Measurements from ENCODE around the gene CATSPERD. TPM values are rescaled to one million over a fixed set of nuclear protein-coding genes. Genes with fewer than 3 reads are reported as not detected.
"Not testable (repeated sequence)": the region's sequence is repeated elsewhere in the genome, so short reads cannot be mapped to it uniquely, and the experiment has no call there.

CATSPERD gene
- total RNA-seq, 1 experiment from 2014 or later: not detected

DNA sequence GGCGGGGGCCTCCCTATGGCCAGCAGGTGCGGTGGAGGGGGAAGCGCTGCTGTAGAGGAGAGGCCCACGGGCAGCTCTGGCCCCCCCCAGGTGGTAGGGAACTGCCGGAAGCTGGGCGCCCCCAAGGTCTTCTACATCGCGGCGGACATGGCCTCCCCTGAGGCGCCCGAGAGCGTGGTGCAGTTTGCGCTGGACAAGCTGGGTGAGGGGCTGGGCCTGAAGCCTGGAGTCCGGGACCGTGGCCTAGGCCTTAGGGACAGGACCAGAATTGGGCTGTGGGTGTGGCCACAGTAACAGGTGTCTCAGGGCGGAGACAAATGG, 34.2 kb upstream of the CATSPERD start:
- no peak for DNase-seq (ENCODE audit: extremely low read depth, low read depth)

DNA sequence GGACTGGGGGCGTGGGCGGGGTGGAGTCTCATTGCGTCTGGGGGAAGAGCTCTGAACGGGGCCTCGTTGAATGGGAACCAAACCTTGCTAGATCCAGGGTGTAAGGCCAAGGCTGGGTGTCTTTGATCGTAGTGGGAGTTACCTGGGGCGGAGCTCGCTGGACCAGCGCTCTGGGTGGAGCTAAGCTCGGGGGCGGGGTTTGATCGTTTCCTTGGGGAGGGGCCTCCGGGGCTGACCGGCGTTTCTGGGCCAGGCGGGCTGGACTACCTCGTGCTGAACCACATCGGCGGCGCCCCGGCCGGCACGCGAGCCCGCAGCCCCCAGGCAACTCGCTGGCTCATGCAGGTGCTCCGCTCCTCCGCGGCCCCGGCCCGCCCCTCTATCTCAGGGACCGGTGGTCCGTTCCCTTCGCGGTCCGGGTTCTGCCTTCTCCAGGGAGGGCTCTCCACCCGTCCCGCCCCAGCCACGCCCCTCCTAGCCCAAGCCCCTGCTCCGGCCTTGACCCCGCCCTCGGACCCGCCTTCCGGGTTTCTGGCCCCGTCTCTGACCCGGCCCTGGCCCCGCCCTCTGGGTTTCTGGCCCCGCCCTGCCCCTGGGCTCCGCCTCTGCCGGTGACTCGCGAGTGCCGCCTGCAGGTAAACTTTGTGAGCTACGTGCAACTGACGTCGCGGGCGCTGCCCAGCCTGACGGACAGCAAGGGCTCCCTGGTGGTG, 33.6 kb upstream of the CATSPERD start:
- DNase-seq (ENCODE audit: extremely low read depth, low read depth): peak; percentile 92

DNA sequence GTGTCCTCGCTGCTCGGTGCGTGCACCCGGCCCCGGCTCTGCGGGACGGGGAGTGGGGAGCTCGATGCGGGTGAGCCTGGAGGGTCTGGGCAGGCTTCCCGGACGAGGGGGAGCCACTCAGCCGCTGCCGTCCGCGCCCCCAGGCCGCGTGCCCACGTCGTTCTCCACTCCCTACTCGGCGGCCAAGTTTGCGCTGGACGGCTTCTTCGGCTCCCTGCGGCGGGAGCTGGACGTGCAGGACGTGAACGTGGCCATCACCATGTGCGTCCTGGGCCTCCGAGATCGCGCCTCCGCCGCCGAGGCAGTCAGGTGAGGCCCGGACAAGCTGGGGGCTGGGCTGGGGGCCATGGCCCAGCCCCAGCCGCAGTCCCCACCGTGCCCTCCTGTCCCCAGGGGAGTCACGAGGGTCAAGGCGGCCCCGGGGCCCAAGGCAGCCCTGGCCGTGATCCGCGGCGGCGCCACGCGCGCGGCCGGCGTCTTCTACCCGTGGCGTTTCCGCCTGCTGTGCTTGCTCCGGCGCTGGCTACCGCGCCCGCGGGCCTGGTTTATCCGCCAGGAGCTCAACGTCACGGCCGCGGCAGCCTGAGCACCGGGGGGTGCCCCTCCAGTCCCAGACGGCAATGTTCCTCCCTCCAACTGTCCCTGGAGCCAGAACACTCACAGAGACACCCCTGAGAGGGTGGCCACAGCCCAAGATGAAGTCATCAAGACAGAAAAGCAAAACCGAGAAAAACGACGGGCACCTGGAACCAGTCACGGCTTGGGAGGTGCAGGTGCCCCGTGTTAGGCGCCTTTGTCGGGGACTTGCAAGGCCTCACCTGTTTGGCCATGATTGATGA, 32.9 kb upstream of the CATSPERD start:
- no peak for DNase-seq (ENCODE audit: extremely low read depth, low read depth)

DNA sequence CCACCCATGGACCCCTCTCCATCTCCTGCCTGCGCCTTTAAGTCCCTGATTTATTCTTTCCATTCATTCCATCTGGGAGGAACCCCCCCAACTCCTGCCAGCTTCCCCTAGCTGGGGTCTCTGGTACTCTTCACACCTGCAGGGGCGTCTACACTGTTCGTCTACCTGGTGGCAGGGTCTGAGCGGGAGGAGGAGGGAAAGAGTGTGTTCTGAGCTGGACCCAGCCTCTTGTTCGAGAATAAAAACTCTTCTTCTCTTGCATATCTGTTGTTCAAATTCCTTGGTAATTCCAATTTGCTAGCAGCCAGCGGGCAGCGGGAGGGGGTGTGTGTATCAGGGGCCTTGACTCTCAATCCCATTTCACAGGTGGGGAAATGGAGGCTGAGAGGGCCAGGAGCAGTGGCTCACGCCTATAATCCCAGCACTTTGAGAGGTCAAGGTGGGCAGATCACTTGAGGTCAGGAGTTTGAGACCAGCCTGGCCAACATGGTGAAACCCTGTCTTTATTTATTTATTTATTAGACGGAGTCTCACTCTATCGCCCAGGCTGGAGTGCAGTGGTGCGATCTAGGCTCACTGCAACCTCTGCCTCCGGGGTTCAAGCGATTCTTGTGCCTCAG, 32.1 kb upstream of the CATSPERD start:
- not testable (repeated sequence) for DNase-seq (ENCODE audit: extremely low read depth, low read depth)

DNA sequence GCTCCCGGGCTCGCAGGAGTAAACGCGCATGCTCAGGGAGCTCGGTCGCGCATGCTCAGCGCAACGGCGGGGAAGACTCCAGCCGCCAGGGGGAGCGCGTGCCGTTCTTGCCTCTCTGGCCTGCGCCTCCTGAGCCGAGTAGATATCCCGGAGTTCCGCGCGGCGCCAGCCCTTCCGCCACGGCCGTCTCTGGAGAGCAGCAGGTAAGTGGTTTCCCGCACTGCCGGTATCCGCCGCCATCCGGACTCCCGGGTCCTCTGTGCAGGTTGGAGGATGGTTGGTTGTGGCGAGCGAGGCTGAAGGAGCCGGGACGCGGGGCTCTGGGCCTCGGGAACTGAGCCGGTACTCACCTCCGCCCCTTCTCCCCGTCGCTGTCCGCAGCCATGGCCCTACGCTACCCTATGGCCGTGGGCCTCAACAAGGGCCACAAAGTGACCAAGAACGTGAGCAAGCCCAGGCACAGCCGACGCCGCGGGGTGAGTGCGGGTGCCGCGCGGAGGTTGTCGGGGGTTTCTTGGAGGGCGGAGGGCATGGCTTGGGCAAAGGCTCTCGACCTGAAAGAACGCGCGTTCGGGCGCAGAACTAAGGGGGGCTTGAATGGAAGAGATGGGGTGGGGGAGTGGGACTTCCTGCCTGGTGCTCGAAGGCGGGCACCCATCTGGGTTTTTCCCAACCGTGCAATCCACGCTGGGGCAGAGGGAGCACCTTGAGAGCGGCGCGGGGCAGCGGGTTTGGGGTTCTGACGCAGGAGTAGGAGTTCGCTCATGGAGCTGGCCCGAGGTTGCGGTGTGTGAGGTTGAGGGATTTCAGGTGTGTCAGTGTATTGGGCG, 30.1 kb upstream of the CATSPERD start, which contains the start of gene RPL36:
Gene RPL36 (plus strand): TSS at position 171 of the 830 bp plus-strand sequence. CDS start 213 bp downstream, at position 384.
- peak; percentile 94 for DNase-seq (ENCODE audit: extremely low read depth, low read depth)

DNA sequence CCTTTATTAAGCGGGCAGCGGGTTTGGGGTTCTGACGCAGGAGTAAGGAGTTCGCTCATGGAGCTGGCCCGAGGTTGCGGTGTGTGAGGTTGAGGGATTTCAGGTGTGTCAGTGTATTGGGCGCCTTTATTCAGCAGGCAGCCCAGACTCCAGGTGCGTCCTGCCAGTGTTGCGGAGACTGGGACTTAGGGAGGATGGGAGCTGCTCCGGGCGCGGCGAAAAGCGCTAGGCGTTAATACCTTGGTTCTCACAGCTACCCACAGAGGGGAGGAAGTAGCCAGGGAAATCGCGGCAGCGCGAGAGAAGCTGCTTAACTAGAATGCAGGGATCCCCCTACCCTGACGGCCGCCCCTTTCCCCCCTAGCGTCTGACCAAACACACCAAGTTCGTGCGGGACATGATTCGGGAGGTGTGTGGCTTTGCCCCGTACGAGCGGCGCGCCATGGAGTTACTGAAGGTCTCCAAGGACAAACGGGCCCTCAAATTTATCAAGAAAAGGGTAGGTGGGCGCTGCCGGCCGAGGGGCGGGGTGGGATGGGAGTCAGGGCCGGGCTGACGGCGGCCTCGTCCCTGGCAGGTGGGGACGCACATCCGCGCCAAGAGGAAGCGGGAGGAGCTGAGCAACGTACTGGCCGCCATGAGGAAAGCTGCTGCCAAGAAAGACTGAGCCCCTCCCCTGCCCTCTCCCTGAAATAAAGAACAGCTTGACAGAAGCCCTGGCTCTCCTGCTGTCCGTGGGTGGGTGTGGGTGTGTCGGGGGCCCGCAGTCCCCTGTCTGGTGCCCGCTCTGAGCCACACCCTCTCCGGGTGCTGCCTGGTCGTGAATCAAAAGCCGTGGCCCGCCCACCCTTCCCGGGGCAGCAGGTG, 29.2 kb upstream of the CATSPERD start:
- DNase-seq (ENCODE audit: extremely low read depth, low read depth): no peak

DNA sequence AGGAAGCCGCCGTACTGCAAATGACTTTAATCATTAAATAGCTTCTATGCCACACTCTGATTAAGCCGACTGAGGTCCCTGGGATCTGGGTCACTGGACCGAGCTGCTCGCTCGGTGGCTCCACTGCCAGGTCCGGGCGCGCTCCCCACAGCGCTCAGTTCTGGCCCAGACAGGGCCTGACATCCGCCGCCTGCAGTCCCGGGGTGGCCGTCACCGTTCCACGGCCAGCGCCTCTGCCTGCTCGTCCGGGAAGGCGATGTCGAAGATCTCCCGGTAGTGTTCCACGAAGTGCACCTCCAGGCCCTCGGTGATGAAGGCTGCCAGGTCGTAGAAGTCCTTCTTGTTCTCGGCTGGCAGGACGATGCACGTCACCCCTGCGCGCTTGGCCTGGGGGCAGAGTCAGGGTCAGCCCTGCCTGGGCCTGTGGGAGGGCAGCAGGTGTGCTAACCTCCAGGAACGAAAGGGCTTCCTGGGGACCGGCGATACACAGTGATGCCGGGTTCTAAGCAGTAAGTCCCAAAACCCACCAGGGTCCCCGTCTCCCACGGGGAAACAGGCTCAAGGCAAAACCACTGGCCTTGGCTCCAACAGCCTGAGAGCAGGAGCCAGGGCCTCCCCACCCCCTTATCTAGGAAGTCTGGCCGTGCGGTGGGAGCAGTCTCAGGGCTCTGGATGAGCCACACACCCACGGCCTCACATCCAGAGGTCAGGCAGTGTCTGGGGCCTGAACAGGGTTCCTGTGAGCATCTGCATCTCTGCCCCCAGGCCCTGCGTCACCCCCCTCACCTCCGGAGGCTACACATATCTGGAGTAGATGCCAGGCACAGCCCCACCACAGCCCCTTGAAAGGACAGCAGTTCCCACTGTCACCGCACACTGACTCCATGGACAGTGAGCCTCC, 28.4 kb upstream of the CATSPERD start:
- DNase-seq (ENCODE audit: extremely low read depth, low read depth): no peak

DNA sequence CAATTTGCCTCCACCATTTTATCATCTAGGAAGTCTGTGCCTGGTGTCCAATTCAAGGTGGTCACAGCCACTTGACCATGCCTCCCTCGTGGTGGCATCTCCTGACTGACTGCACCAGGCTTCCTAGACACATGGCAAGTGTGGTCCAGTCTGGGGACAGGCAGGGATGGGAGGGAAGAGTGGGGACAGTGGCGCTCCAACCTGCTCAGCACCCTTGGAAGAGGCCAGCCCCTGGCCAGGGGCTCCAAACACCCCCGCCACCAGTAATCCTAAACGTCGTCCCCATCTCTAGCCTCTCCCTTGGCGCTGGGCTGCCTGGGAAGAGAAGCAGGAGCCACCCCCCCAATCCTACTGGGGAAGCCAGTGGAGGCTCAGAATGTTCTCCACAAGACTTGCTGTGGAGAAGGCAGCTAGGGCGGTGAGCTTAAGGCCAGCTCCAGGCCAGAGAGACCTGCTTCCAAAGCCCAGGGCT, 27.7 kb upstream of the CATSPERD start:
- no peak for DNase-seq (ENCODE audit: extremely low read depth, low read depth)

DNA sequence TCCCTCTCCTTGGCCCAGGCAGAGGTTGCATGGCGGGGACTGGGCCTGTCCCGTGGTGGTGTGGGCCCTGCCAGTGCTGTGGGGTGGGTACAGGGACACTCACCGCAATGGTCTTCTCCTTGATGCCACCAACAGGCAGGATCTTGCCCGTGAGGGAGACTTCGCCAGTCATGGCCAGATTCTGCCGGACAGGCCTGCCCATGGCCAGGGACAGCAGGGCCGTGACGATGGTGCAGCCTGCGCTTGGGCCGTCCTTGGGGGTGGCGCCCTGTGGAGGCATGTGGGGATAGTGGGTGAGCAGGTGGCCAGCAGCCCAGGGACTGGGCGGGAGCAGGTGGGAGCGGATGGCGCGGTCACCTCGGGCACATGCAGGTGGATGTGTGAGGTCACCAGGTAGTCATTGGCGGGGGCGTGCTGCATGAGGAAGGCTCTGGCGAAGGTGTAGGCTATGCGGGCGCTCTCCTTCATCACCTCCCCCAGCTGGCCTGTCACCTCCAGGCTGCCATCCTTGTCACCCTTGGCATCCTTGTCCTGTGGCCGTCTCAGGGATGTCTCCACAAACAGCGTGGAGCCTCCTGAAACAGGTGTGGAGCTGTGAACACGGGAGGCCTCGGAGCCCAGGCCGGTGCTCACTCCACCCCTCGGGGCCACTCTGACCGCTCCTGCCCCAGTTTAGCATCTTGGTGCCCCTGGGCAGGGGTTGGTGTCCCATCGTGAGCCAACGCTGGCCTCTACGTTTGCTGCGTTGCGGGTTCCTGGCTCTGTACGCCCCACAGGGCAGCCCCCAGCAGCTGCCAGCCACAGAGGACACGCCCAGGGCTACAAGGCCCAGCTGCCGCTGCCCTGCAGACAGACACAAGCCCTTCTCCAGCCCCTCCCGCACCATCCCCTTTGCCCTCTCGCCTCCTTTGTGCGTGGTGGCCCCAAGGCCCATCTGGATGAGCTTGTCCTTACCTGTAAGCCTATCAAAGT, 27.0 kb upstream of the CATSPERD start:
- no peak for DNase-seq (ENCODE audit: extremely low read depth, low read depth)

DNA sequence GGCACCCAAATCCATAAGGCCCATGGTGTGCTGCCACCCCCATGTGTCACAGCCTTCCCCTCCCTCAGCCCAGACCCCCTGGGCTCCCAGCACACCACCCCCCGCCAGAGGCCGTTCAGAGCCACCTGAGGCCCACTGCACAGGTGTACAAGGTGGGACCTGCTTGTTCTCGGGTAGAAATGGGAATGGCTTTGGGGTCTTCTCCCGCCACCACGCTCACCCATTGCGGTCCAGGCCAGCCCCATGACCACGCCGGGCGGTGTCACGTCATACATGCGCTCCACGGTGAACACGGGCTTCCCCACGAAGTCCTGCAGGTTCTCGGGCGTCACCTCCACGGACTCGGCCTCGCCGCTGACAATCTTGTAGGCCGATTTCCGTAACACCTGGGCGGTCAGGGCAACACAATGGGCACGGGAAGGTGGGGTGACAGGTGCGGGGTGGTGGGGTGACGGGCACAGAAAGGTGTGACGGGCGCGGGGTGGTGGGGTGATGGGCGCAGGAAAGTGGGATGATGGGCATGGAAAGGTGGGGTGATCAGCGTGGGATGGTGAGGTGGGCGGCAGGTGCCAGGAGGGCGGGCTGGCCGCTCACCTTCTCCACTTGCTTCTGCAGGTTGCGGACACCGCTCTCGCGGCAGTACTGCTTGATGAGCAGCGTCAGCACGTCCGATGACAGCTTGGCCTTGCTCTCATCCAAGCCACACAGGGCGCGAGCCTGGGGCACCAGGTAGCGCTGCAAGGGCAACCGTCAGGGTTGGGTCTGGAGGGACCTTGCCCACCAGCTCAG, 26.1 kb upstream of the CATSPERD start:
- no peak for DNase-seq (ENCODE audit: extremely low read depth, low read depth)

DNA sequence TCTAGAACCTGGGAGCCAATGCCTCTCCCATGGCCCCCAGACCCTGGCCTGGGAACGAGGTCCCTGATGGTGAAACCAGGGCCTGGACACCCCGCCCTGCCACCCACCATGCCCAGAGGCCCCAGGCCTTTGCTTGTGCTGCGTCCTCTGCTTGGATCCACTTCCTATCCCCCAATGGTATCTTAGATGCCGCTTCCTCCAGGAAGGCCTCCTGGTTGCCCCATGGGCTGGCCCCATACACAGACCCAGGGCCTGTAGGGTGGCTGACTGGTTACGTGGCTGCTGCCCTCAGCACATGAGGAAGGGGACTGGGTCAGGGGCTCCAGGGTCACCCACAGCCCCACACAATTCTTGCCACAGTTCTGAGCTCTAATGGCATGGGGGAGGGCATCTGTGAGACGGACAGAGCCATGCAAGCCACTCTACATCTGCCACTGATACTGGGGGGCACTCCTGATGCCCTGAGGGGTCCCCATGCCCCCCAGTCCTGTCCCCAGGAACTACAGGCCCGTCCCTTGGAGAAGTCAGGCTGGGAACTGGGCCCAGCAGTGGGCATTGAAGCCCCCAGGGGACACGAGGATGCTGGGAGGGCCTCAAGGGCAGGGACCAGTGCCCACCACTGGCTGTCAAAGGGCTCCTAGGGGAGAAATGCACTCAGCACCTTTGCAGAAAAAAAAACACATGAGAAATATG, 25.3 kb upstream of the CATSPERD start:
- DNase-seq (ENCODE audit: extremely low read depth, low read depth): no peak

DNA sequence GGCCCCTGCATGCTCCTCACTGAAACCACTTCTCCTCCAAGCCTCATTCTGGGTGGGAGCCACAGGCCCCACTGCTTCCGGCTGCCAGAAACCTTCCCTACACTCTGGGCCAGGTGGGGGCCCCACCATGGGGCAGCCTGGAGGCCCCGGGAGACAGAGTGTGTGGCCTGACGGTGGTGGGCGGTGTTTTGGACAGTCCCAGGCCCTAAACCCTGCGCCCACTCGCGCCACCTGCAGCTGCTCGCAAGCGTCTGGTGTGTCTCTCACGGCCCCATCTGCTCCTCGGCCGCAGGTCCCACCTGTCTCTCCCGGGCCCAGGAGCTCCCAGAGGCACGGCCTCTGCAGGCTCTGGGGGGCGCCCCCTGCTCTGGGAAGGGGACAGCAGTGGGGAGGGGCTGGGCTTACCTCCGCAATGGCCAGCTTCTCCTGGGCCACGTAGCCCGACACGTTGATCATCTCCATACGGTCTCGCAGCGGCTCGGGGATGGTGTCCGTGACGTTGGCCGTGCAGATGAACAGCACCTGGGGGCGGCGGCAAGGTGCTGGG, 24.7 kb upstream of the CATSPERD start:
- no peak for DNase-seq (ENCODE audit: extremely low read depth, low read depth)

DNA sequence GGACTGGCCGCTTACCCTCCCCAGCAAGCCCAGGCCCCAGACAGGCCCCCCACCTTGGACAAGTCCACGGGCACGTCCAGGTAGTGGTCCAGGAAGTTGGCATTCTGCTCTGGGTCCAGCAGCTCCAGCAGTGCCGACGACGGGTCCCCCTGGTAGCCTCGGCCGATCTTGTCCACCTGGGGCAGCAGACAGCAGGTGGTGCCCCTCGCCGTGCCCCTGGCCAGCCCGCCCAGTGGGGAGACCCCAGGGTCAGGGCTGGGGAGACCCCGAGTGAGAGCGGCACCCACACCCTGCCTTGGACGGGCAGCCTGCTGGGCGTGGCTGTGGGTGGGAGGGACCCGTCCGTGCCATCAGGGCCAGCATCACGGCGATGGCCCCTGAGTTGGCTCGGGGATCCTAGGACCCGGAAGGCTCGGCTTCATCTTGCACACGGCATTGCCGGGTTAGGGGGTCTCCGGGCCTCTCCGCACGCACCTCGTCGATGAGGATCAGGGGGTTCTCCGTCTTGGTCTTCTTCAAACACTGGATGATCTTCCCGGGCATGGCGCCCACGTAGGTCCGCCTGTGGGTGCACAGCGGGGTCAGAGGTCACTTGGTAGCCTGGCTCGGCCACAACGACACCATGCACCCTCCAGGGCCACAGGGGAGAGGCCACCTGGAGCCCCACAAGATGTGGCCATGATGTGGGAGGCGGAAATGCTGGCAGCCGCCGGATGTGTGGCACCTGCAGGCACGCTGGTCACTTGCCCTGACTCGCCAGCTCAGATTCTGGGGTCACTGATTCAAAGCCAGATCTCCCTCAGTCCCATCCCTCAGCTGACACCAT, 24.0 kb upstream of the CATSPERD start:
- DNase-seq (ENCODE audit: extremely low read depth, low read depth): no peak

DNA sequence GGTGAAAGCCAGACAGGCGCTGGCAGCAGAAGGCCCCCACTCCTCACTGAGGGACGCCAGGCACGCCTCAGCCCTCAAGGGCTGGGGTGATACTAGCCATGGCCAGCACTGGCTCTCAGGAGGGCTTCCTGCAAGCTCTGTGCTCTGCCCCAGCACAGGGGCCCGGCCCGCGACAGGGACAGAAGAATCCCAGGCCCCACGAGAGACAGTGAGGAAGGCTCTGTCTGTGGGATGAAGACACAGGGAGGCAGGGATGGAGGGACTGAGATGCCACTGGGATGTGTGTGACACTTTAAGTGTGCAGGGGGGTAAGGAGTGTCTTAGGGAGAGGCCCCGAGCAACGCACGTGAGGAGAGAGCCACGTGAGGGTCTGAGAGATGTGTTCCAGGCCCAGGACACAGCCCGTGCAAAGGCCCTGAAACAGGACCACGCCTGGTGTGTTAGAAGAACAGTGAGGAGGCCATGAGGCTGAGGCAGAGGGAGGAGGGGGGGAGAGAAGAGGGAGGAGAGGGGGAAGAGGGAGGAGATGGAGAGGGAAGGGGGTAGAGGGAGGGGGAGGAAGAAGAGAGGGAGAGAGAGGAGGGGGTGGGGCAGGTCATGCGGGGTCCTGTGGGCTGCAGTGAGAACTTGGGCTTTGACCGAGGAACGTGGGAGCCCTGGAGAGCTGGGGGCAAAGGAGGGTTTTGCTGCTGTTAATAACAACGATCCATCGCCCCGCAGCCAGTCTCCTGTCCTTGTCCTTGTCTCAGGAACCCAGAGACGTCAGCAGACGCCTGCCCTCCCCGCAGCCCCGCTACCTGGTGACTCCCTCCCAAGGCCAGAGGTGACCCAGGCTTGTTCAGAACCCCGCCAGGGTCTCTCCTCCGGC, 23.2 kb upstream of the CATSPERD start:
- no peak for DNase-seq (ENCODE audit: extremely low read depth, low read depth)

All from NCI-H460 (cell line).